T1000 (cell line): Measurements from ENCODE around the gene CFAP119.

Source experiments
- DNase-seq: peaks from one replicate; lab custom pipeline; 2025; ENCODE audit warnings: mixed read lengths; lab: John Stamatoyannopoulos, UW

The CFAP119 gene

GRCh38 chr16:30740364-30741251 lies 21.3 kb downstream of the CFAP119 start:
- DNase-seq = peak; percentile 33

- no peak for DNase-seq
Measured at GRCh38 chr16:30738984-30739951, 22.6 kb downstream of the CFAP119 start.

GRCh38 chr16:30737794-30738648 lies 23.8 kb downstream of the CFAP119 start:
- DNase-seq = no peak

GRCh38 chr16:30736995-30737793 lies 24.7 kb downstream of the CFAP119 start:
- no peak for DNase-seq

- DNase-seq = no peak
Measured at GRCh38 chr16:30731411-30731810, 30.5 kb downstream of the CFAP119 start.

GRCh38 chr16:30728899-30729672 lies 32.8 kb downstream of the CFAP119 start:
- no peak for DNase-seq

GRCh38 chr16:30728321-30728720 lies 33.5 kb downstream of the CFAP119 start:
- no peak for DNase-seq

GRCh38 chr16:30725418-30725792 lies 36.5 kb downstream of the CFAP119 start:
- no peak for DNase-seq

GRCh38 chr16:30724641-30725417 lies 37.0 kb downstream of the CFAP119 start:
- no peak for DNase-seq

- DNase-seq = no peak
Measured at GRCh38 chr16:30723725-30724355, 38.0 kb downstream of the CFAP119 start.

GRCh38 chr16:30722916-30723315 lies 38.9 kb downstream of the CFAP119 start:
- DNase-seq = no peak

- no peak for DNase-seq
Measured at GRCh38 chr16:30722443-30722842, 39.4 kb downstream of the CFAP119 start.

- no peak for DNase-seq
Measured at GRCh38 chr16:30721606-30722005, 40.3 kb downstream of the CFAP119 start.

GRCh38 chr16:30721167-30721566 lies 40.7 kb downstream of the CFAP119 start:
- no peak for DNase-seq

- no peak for DNase-seq
Measured at GRCh38 chr16:30720694-30721093, 41.2 kb downstream of the CFAP119 start.

- DNase-seq = no peak
Measured at GRCh38 chr16:30720086-30720485, 41.8 kb downstream of the CFAP119 start.

- DNase-seq = no peak
Measured at GRCh38 chr16:30715750-30716445, 46.0 kb downstream of the CFAP119 start.

GRCh38 chr16:30711712-30712111 lies 50.1 kb downstream of the CFAP119 start:
- no peak for DNase-seq
